H1 (cell line): Measurements from ENCODE around the gene RAPGEF6. TPM values are rescaled to one million over a fixed set of nuclear protein-coding genes. Genes with fewer than 3 reads are reported as not detected.

Experiments used
- CTCF ChIA-PET: fragments of 300-600 bp; sonication (Branson Sonifier 250); formaldehyde crosslinking; loops from one replicate; lab custom pipeline; 2021; ENCODE audit not compliant: partially characterized antibody; lab: Charles Lee
- POLR2A ChIA-PET: fragments of 300-600 bp; sonication (Branson Sonifier 250); formaldehyde crosslinking; loops from one replicate; lab custom pipeline; 2021; ENCODE audit warnings: inconsistent platforms; ENCODE audit not compliant: partially characterized antibody; lab: Charles Lee
- DNase-seq, 2 experiments: peaks; one replicate each; pipeline versions ENCODE4 v3.0.0 to v3.0.0-alpha.2; 2010 to 2022; ENCODE audit warnings: low spot score in 2 of 2, low read depth in 1 of 2, mixed read lengths in 1 of 2
- FAIRE-seq: peaks from 2 replicates; lab custom pipeline; 2011; peaks lifted over from hg19 to GRCh38; lab: Jason Lieb, UNC
- H2AFZ ChIP-seq: 2 replicates; pipeline ENCODE4 v1.8.1; 2012; ENCODE audit warnings: low read length, inconsistent platforms
- H2AK5ac ChIP-seq: 2 replicates; pipeline ENCODE4 v1.6.1; 2013; ENCODE audit warnings: low read depth, low read length
- H2BK120ac ChIP-seq: replicated peaks from 2 replicates; pipeline ENCODE3; 2013; ENCODE audit warnings: low read depth, low read length, inconsistent platforms
- H2BK12ac ChIP-seq: 2 replicates; pipeline ENCODE4 v1.6.1; 2013; ENCODE audit warnings: low read depth, low read length
- H2BK15ac ChIP-seq: 2 replicates; pipeline ENCODE4 v1.6.1; 2013; ENCODE audit warnings: low read length
- H2BK20ac ChIP-seq: 2 replicates; pipeline ENCODE4 v1.6.1; 2013; ENCODE audit warnings: low read length
- H2BK5ac ChIP-seq: 2 replicates; pipeline ENCODE4 v1.6.1; 2013; ENCODE audit warnings: low read depth, low read length
- H3K14ac ChIP-seq: 2 replicates; pipeline ENCODE4 v1.6.1; 2013; ENCODE audit warnings: inconsistent platforms; ENCODE audit not compliant: insufficient read length
- H3K18ac ChIP-seq: 2 replicates; pipeline ENCODE4 v1.6.1; 2013; ENCODE audit warnings: low read length; ENCODE audit errors: extremely low read depth
- H3K23ac ChIP-seq: 2 replicates; pipeline ENCODE4 v1.6.1; 2013; ENCODE audit warnings: inconsistent platforms; ENCODE audit not compliant: insufficient read length
- H3K23me2 ChIP-seq: 2 replicates; pipeline ENCODE4 v1.6.1; 2013; ENCODE audit warnings: low read depth, low read length
- H3K27ac ChIP-seq: 2 replicates; pipeline ENCODE4 v1.6.1; 2011; ENCODE audit warnings: low read depth, low read length, inconsistent platforms
- H3K27me3 ChIP-seq, 4 experiments: replicated peaks in 1 of 4; 1 replicate in 1 of 4; 2 replicates in 3 of 4; pipeline versions ENCODE4 v1.6.1 to v1.8.1; 2011 to 2013; ENCODE audit warnings: low read length in 3 of 4, mild to moderate bottlenecking in 3 of 4, inconsistent platforms in 2 of 4, mixed read lengths in 2 of 4, moderate library complexity in 1 of 4; ENCODE audit not compliant: control insufficient read depth in 3 of 4, insufficient read depth in 3 of 4; ENCODE audit errors: extremely low read depth in 1 of 4
- H3K36me3 ChIP-seq, 4 experiments: 2 replicates each; pipeline versions ENCODE4 v1.6.1 to v1.8.1; 2011 to 2013; ENCODE audit warnings: mild to moderate bottlenecking in 4 of 4, low read length in 3 of 4, moderate library complexity in 2 of 4, control low read depth in 1 of 4, inconsistent platforms in 1 of 4; ENCODE audit not compliant: insufficient read depth in 4 of 4, control insufficient read depth in 2 of 4
- H3K4ac ChIP-seq: replicated peaks from 2 replicates; pipeline ENCODE3; 2013; ENCODE audit warnings: low read length, low read depth, mixed read lengths, inconsistent platforms; ENCODE audit not compliant: insufficient read length
- H3K4me1 ChIP-seq, 4 experiments: replicated peaks in 1 of 4; 1 replicate in 1 of 4; 2 replicates in 3 of 4; pipeline versions ENCODE4 v1.6.1 to v1.8.1; 2011 to 2013; ENCODE audit warnings: low read length in 3 of 4, inconsistent platforms in 2 of 4, mixed read lengths in 1 of 4; ENCODE audit not compliant: insufficient read depth in 4 of 4, control insufficient read depth in 3 of 4
- H3K4me2 ChIP-seq, 2 experiments: 2 replicates each; pipeline versions ENCODE4 v1.6.1 to v1.8.1; 2011 to 2013; ENCODE audit warnings: low read depth in 2 of 2, low read length in 2 of 2, control low read depth in 1 of 2, inconsistent platforms in 1 of 2, mild to moderate bottlenecking in 1 of 2; ENCODE audit not compliant: insufficient read depth in 1 of 2
- H3K4me3 ChIP-seq, 4 experiments: fragments of 200-600, 300-600 bp in 1 of 4; sonication (generic), shearing (Covaris generic), sonication (Bioruptor Twin) in 1 of 4; 2 replicates each; pipeline versions ENCODE4 v1.5.1 to v1.8.1; 2011 to 2016; ENCODE audit warnings: low read length in 4 of 4, low read depth in 3 of 4, control low read depth in 2 of 4, inconsistent platforms in 2 of 4, mild to moderate bottlenecking in 2 of 4, mixed read lengths in 1 of 4, moderate library complexity in 1 of 4; ENCODE audit not compliant: insufficient read depth in 2 of 4; ENCODE audit errors: extremely low read depth in 1 of 4
- H3K56ac ChIP-seq: replicated peaks from 2 replicates; pipeline ENCODE3; 2013; ENCODE audit warnings: low read depth, mild to moderate bottlenecking, mixed read lengths, low read length, inconsistent platforms; ENCODE audit not compliant: insufficient read length
- H3K79me1 ChIP-seq: 2 replicates; pipeline ENCODE4 v1.6.1; 2013; ENCODE audit warnings: low read depth, low read length, control low read depth
- H3K79me2 ChIP-seq, 2 experiments: 2 replicates each; pipeline versions ENCODE4 v1.6.1 to v1.8.1; 2012 to 2013; ENCODE audit warnings: low read length in 2 of 2, mild to moderate bottlenecking in 2 of 2, inconsistent platforms in 1 of 2; ENCODE audit not compliant: insufficient read depth in 2 of 2, control insufficient read depth in 1 of 2
- H3K9ac ChIP-seq, 4 experiments: replicated peaks in 1 of 4; 1 replicate in 1 of 4; 2 replicates in 3 of 4; pipeline versions ENCODE4 v1.6.1 to v1.8.1; 2011 to 2013; ENCODE audit warnings: low read depth in 3 of 4, low read length in 3 of 4, control low read depth in 2 of 4, mild to moderate bottlenecking in 2 of 4, moderate library complexity in 2 of 4, inconsistent platforms in 1 of 4; ENCODE audit errors: extremely low read depth in 1 of 4
- H3K9me3 ChIP-seq, 2 experiments: 2 replicates each; pipeline versions ENCODE4 v1.6.1 to v1.8.1; 2012 to 2013; ENCODE audit warnings: mild to moderate bottlenecking in 2 of 2, moderate library complexity in 2 of 2, control low read depth in 1 of 2, inconsistent platforms in 1 of 2, low read depth in 1 of 2, low read length in 1 of 2, mixed read lengths in 1 of 2; ENCODE audit not compliant: insufficient read depth in 2 of 2
- H4K20me1 ChIP-seq, 2 experiments: replicated peaks in 1 of 2; 2 replicates each; pipeline versions ENCODE3 to v1.8.1; 2011 to 2013; ENCODE audit warnings: inconsistent platforms in 2 of 2, low read length in 2 of 2, mild to moderate bottlenecking in 1 of 2; ENCODE audit not compliant: insufficient read depth in 2 of 2, control insufficient read depth in 1 of 2
- H4K5ac ChIP-seq: 2 replicates; pipeline ENCODE4 v1.6.1; 2013; ENCODE audit warnings: low read length, low read depth, mixed read lengths, inconsistent platforms; ENCODE audit not compliant: insufficient read length
- H4K8ac ChIP-seq: 2 replicates; pipeline ENCODE4 v1.8.0; 2013; ENCODE audit warnings: mild to moderate bottlenecking, moderate library complexity, low read length, inconsistent platforms; ENCODE audit not compliant: insufficient read depth; ENCODE audit errors: extremely low read depth
- H4K91ac ChIP-seq: replicated peaks from 2 replicates; pipeline ENCODE3; 2013; ENCODE audit warnings: low read length, mixed read lengths, inconsistent platforms; ENCODE audit not compliant: insufficient read length
- SAP30 ChIP-seq: fragments of 300-600 bp; sonication (generic); IDR thresholded peaks from 2 replicates; pipeline ENCODE4 v1.7.1; 2012; ENCODE audit warnings: low read length, moderate library complexity, mild to moderate bottlenecking, inconsistent platforms; ENCODE audit not compliant: insufficient read depth, insufficient replicate concordance
- SP4 ChIP-seq: IDR thresholded peaks from 2 replicates; pipeline ENCODE4 v1.6.1; 2012; ENCODE audit warnings: low read length, inconsistent platforms
- WGBS, 2 experiments: shearing (Covaris generic) in 1 of 2; methylation state at CpG; one replicate each; pipeline versions ENCODE4 v1.1.6 to v1.1.7; 2013 to 2015; ENCODE audit warnings: low lambda C conversion rate in 2 of 2, mixed read lengths in 2 of 2, inconsistent platforms in 1 of 2, low coverage in 1 of 2, missing lambda C conversion rate in 1 of 2; ENCODE audit not compliant: insufficient replicate concordance in 2 of 2, insufficient coverage in 1 of 2, insufficient read length in 1 of 2; ENCODE audit errors: extremely low coverage in 1 of 2, missing lambda C conversion rate in 1 of 2; 5-methylcytosine and 5-hydroxymethylcytosine counted together
- polyA plus RNA-seq, 7 experiments: library from polyadenylated mRNA; depleted of rRNA in 3 of 7; stranded (reverse) in 5 of 7; unstranded in 2 of 7; fragments of >200 nt in 5 of 7; fragments of 200-250 nt in 2 of 7; gene quantifications; 1 replicate in 5 of 7; 2 replicates in 1 of 7; 4 replicates in 1 of 7; pipeline versions ENCODE4 v1.2.1 to v1.2.3, GENCODE V29; 2011 to 2013; ENCODE audit warnings: missing spikeins in 2 of 7, mixed read lengths in 2 of 7
- total RNA-seq: library from RNA; stranded (reverse); fragmentation: NEBNext Ultra II Directional; extraction: Animal tissue kit (Norgen Biotek cat#: 25700); gene quantifications from 2 replicates; pipeline ENCODE4 v1.2.1, GENCODE V29; 2021

Gene RAPGEF6
- total and polyA plus RNA-seq, 2 of the 8 experiments (the other 6 are each of a cell fraction or from before 2014, with no cell fraction given), result 4.8 to 20.0 TPM

DNA sequence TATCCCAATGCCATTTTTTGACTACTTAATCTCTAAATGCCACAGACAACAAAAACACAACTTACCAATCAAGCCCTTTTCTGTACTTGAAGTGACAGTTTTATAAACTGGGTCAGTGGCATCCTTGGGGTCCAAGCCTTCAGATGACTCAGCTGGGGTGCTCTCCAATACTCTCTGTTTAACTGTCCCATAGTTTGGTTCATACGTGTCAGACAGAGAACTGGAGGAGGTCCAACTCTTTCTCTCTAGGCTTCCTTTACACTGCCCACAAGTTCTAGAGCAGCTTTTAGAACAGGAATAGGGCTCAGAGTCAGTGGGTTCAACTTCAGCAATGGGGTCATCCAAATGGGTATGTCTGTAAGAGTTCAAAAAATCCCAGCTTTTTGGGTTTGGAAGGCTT, 204.2 kb downstream of the RAPGEF6 start:
- no peak overlapping the region for H2BK20ac ChIP-seq
- POLR2A ChIA-PET, result no interaction called here
- H3K23me2 ChIP-seq, result no peaks in the 10 kb centered on the region; the same call in 1 of the 2 replicates
- no peak overlapping the region for H3K56ac ChIP-seq
- H3K9me3 ChIP-seq, result no peaks in the 10 kb centered on the region
- peaks cover 6 to 55% (median 22%) of the 10 kb centered on the region in 4 experiments; a peak in 7 of 8 replicates for H3K36me3 ChIP-seq
- no peak overlapping the region for H3K9ac ChIP-seq
- no peak overlapping the region for H3K14ac ChIP-seq
- no peak overlapping the region for H2BK12ac ChIP-seq
- H3K4ac ChIP-seq, result no peak overlapping the region
- no peak overlapping the region for H3K4me2 ChIP-seq
- H2BK5ac ChIP-seq, result no peak overlapping the region
- no peaks in the 10 kb centered on the region for H3K4me1 ChIP-seq
- no peak overlapping the region for H4K8ac ChIP-seq
- H3K27me3 ChIP-seq, result no peaks in the 10 kb centered on the region
- no peak overlapping the region for H2AK5ac ChIP-seq
- no peak overlapping the region for H2BK120ac ChIP-seq
- no peak overlapping the region for H4K5ac ChIP-seq
- CTCF ChIA-PET, result interaction anchor here (1.0 to 1.4 kb wide), 2 partner anchors 12 to 46 kb away, joined by 3 read pairs; no protein-coding TSS in a partner anchor
- H2AFZ ChIP-seq, result no peak overlapping the region
- TF ChIP-seq SP4 (no peak), SAP30 (no peak)
- TF ChIP-seq, all 59 proteins: peak for 0
- no peak overlapping the region for H4K91ac ChIP-seq
- no peak for DNase-seq
- no peaks in the 10 kb centered on the region for H3K79me2 ChIP-seq
- H2BK15ac ChIP-seq, result no peak overlapping the region
- no peak overlapping the region for H3K23ac ChIP-seq
- FAIRE-seq, result no peak
- no peak overlapping the region for H3K18ac ChIP-seq
- H4K20me1 ChIP-seq, result peaks cover 0 to 1% of the 10 kb centered on the region in 2 experiments
- WGBS, 2 experiments, result 92% methylated on average over 1 of the region's 1 CpG; no CpG with 5 or more reads in 1 of the 2 experiments
- no peak overlapping the region for H3K4me3 ChIP-seq
- no peak overlapping the region for H3K27ac ChIP-seq
- no peaks in the 10 kb centered on the region for H3K79me1 ChIP-seq
